GM15510 (cell line): Measurements from ENCODE around the gene SEC22A.

Source experiments
- POLR2A ChIP-seq: IDR thresholded peaks from 3 replicates; pipeline ENCODE4 v1.6.1; 2011; ENCODE audit warnings: borderline replicate concordance; ENCODE audit not compliant: insufficient read length; ENCODE audit errors: extremely low read depth

The SEC22A gene

GRCh38 chr3:123272547-123272946 is 70.8 kb downstream of the SEC22A start:
- TF ChIP-seq POLR2A: no peak

DNA sequence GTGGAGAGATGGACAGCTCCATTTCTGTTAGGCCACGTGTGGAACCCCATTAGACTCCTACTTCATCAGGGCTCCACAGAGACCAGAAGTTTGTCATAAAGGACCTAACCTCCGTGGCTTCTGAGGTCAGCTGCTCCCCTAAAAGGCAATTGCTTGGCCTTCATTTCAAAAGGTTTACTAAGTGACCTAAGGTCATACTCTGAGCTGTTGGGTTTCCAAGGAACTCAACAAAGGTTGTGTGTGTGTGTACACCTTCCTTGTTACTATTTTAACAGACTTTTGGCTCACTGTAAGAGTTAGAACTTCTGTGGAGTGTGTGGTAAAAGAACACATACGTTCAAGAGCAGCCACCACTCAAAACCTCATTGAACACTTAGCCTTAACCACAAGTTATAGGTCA is 73.9 kb downstream of the SEC22A start:
- TF ChIP-seq POLR2A: no peak

GRCh38 chr3:123276346-123277006 is 74.7 kb downstream of the SEC22A start:
- TF ChIP-seq POLR2A: no peak

- no peak for TF ChIP-seq POLR2A
Observed at GRCh38 chr3:123277106-123277505, 75.4 kb downstream of the SEC22A start.

DNA sequence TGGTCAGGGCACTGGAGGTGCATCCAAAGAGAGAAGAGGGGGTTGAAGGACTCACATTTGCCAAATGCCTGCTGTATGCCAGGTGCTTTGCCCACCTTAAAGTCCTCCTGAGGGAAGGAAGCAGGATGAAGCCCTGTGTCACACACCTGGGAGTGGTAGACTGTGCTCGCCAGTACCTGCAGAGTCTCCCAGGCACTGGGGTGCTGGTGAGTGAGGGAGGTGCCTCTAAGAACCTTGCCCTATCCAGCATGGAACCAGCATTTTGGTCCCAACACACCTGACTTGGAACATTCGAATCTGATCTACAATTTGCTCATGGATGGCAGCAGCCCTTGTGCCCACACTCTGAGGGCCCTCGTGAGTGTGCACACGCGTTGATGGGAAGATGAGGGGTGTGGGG is 76.7 kb downstream of the SEC22A start:
- no peak for TF ChIP-seq POLR2A

DNA sequence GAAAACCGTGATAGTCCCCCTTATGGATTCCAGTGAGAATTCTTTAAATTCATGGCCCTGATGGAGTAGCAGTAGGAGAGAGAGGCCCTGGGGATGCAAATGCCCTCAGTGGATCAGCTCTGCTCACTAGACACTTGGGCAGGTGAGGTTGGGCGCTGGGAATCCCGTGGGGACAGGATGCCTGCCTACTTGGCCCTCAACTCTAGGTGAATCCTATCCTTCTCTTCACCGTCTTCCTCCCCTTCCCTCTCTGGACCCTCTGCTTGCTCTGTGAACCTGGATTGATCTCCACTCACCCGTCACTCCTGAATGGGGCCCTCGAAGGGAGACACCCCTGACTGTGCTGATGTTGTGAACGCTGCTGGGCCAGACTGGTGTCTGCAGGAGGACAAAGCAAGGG is 77.4 kb downstream of the SEC22A start:
- TF ChIP-seq POLR2A: no peak

DNA sequence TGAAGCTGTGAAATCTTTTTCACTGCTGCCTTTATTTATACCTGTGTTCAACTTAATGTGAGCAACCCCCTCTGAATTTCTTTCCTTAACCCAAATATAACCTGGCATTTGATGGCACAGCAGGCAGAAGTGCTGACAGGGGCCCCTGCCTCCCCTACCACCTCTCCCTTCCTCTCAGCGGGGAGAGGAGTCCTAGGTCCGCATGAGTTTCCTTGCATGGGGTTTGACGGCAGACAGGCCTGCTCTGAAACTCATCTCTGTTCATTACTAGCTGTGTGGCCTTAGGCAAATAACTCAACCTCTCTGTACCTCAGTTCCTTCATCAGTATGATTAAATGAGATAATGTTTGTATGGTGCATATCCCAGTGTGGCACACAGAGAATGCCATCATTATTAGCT is 79.7 kb downstream of the SEC22A start:
- no peak for TF ChIP-seq POLR2A

DNA sequence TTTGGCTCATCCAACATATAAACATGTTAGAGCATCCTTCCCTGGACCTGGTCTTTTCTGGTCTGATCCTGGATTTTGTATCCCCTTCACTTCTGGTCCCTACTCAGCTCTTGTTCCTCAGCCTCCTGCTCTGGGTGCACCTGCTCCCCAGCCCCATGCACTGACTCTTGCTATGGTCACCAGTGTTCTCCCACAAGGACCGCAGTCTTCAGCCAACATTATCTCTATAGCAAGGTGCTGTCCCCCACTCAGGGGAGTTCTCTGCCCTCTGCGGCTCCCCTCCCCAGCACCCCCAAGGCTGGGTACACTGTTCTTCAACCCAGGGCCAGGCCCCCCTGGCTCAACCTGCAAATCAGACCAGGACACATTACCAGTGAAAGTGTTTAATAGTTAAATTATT is 80.2 kb downstream of the SEC22A start:
- TF ChIP-seq POLR2A: no peak

- no peak for TF ChIP-seq POLR2A
Observed at GRCh38 chr3:123282461-123282860, 80.7 kb downstream of the SEC22A start.

GRCh38 chr3:123283074-123283473 is 81.3 kb downstream of the SEC22A start:
- no peak for TF ChIP-seq POLR2A

DNA sequence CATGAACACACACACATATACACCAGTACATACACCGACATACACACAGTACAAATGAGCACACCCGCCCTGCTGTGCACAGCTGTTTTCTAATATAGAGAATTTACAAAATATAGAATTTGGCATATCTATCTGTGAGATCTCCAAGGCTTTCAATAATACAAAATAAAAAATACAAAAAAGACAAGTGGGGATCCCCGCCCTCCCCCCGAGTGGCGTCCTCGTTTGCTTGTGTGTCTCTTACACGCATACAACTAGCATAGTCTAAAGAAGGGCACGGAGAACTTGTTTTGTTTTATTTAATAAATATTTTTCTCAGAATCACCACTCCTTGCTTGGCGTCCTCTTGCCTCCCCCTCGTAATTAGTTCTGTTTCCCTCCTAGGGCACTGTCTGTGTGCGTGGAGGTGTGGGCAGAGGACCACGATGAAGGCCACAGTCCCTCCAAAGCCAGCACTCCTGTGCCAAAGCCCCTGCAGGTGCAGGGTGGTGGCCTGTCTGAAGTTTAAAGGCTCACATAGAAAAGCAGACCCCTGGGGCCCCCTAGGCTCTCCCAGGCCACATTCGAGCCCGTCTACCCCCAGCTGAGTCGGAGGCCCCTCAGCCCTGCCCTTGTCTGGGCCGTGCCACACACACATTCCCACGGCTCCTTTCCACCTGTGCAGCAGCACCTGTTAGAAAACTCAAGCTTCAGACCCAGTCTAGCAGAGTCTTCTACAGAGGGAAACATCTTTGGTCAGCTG is 82.1 kb downstream of the SEC22A start:
- TF ChIP-seq POLR2A: no peak

GRCh38 chr3:123284399-123285010 is 82.8 kb downstream of the SEC22A start:
- no peak for TF ChIP-seq POLR2A

DNA sequence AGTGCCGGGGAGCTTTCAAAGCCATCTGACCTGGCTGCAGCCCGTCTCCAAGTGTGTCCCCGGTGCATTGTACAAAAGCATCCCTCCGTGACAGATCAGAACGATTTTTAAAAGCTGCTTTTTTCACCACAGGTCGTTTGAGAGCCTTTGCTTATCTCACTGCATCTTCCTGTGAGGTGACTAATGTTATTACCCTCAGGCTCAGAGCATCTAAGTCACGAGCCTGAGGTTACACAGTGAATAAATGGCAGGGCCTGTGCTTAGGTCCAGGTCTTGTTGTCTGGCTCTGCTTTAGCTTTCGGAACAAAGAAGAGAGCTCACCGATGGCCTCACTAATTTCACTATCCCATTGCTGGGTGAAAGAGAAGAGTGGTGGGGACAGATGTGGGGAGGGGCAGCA is 83.3 kb downstream of the SEC22A start:
- TF ChIP-seq POLR2A: no peak

DNA sequence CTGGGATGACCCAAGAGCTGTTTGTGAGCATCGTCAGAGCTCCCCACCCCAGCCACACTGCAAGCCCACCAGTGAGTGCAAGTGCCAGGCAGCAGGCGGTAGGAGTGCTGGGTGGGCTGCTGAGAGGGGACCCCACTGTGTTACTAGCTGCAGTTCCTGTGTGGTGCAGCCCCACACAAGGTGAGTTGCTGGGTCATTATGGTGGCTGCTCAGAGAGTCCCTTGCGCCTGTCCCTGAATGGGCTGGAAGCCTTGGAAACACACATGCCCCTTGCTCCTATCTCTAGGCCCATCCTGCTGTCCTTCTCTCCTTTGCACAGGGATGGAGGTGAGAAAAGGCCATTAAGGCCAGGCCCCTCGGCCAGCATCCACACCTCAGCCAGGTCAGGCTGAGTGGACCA is 83.7 kb downstream of the SEC22A start:
- no peak for TF ChIP-seq POLR2A

- no peak for TF ChIP-seq POLR2A
Observed at GRCh38 chr3:123285931-123286307, 84.2 kb downstream of the SEC22A start.
